Gastrocnemius medialis (tissue), 4 donors: ENCODE data around the gene RIPK3.

Source experiments
- POLR2A ChIP-seq, 2 donors: fragments of 450-650 bp; IDR thresholded peaks; one replicate each; pipeline ENCODE4 v1.6.1; 2017; ENCODE audit warnings: antibody characterized with exemption in 2 of 2, mild to moderate bottlenecking in 2 of 2, moderate library complexity in 2 of 2
- TF ChIP-seq, protein P1 (sequence below), 5 experiments: fragments of 450-650 bp in 3 of 5; fragments of 200-600 bp in 2 of 5; sonication (generic) in 2 of 5; IDR thresholded peaks in 4 of 5; conservative IDR thresholded peaks in 1 of 5; 1 replicate in 4 of 5; 2 replicates in 1 of 5; pipeline ENCODE4 v1.5.1; 2016 to 2019; ENCODE audit warnings: antibody characterized with exemption in 5 of 5, mild to moderate bottlenecking in 3 of 5, moderate library complexity in 3 of 5

DNA sequence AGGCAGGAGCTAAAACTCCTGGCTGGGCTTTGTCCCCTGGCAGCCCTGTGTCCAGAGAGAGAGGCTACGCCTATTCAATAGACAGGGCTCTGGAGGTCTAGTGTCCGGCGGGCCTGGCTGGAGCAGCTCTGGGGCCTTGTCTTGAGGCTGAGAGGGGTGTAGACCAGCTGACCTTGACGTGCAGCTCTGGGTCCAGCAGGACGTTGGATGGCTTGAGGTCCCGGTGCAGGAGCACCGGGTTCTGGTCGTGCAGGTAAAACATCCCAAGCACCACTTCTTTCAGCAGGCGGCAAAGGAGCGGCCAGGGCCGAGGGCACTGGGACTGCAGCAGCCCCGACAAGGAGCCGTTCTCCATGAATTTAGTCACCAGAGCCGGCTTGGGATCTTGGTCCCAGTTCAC is 948 bp downstream of the RIPK3 start:
- no peak for TF ChIP-seq POLR2A (IDR thresholded peaks at IDR 0.05)
- TF ChIP-seq, protein P1, sequence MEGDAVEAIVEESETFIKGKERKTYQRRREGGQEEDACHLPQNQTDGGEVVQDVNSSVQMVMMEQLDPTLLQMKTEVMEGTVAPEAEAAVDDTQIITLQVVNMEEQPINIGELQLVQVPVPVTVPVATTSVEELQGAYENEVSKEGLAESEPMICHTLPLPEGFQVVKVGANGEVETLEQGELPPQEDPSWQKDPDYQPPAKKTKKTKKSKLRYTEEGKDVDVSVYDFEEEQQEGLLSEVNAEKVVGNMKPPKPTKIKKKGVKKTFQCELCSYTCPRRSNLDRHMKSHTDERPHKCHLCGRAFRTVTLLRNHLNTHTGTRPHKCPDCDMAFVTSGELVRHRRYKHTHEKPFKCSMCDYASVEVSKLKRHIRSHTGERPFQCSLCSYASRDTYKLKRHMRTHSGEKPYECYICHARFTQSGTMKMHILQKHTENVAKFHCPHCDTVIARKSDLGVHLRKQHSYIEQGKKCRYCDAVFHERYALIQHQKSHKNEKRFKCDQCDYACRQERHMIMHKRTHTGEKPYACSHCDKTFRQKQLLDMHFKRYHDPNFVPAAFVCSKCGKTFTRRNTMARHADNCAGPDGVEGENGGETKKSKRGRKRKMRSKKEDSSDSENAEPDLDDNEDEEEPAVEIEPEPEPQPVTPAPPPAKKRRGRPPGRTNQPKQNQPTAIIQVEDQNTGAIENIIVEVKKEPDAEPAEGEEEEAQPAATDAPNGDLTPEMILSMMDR (IDR thresholded peaks at IDR 0.05 in 4 of 5, conservative IDR thresholded peaks at IDR 0.05 in 1 of 5), result no peak
